ENCODE measurements around the gene MMP27.
A peak's percentile ranks its signal among the peaks of the same experiment; 100 is the strongest.

DNA sequence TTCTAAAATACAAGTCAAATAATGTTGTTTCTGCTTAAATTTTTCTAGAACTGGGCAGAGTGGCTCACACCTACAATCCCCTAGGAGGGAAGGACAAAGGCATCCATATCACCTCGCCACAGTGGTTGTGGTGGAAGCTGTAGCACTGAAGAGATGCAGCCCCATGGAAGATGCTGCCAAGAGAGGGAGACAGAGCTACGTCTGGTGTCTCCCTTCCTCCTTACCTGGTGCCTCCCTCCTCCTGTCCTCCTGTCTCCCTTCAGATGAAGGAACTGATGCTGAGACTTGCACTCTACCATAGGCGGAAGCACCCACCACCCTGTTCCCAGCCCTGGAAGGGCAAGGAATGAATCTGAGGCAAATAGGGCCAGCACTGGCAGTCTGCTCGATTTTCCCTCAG, 22.3 kb downstream of the MMP27 start:
- TF ChIP-seq POLR2A (IDR thresholded peaks at IDR 0.05; ENCODE audit: borderline replicate concordance, extremely low read depth, insufficient read depth, insufficient read length) (no peak), JUND (IDR thresholded peaks at IDR 0.05) (no peak), MAX (IDR thresholded peaks at IDR 0.05) (no peak), EZH2phosphoT487 (IDR thresholded peaks at IDR 0.05; ENCODE audit: borderline replicate concordance) (no peak), CEBPB (IDR thresholded peaks at IDR 0.05; ENCODE audit: low read depth) (no peak), POLR2AphosphoS5 (IDR thresholded peaks at IDR 0.05; ENCODE audit: low read depth, low read length) (no peak), SRF (IDR thresholded peaks at IDR 0.05; ENCODE audit: low read depth) (no peak), SIN3A (IDR thresholded peaks at IDR 0.05; ENCODE audit: low read depth) (no peak), EZH2 (IDR thresholded peaks at IDR 0.05) (no peak), RAD21 (IDR thresholded peaks at IDR 0.05; ENCODE audit: low read depth) (peak; percentile 56)
- TF ChIP-seq, protein P1, sequence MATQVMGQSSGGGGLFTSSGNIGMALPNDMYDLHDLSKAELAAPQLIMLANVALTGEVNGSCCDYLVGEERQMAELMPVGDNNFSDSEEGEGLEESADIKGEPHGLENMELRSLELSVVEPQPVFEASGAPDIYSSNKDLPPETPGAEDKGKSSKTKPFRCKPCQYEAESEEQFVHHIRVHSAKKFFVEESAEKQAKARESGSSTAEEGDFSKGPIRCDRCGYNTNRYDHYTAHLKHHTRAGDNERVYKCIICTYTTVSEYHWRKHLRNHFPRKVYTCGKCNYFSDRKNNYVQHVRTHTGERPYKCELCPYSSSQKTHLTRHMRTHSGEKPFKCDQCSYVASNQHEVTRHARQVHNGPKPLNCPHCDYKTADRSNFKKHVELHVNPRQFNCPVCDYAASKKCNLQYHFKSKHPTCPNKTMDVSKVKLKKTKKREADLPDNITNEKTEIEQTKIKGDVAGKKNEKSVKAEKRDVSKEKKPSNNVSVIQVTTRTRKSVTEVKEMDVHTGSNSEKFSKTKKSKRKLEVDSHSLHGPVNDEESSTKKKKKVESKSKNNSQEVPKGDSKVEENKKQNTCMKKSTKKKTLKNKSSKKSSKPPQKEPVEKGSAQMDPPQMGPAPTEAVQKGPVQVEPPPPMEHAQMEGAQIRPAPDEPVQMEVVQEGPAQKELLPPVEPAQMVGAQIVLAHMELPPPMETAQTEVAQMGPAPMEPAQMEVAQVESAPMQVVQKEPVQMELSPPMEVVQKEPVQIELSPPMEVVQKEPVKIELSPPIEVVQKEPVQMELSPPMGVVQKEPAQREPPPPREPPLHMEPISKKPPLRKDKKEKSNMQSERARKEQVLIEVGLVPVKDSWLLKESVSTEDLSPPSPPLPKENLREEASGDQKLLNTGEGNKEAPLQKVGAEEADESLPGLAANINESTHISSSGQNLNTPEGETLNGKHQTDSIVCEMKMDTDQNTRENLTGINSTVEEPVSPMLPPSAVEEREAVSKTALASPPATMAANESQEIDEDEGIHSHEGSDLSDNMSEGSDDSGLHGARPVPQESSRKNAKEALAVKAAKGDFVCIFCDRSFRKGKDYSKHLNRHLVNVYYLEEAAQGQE (IDR thresholded peaks at IDR 0.05; ENCODE audit: low read depth), result no peak
- TF ChIP-seq, protein P2, sequence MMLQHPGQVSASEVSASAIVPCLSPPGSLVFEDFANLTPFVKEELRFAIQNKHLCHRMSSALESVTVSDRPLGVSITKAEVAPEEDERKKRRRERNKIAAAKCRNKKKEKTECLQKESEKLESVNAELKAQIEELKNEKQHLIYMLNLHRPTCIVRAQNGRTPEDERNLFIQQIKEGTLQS (IDR thresholded peaks at IDR 0.05), result no peak
- TF ChIP-seq, protein P3, sequence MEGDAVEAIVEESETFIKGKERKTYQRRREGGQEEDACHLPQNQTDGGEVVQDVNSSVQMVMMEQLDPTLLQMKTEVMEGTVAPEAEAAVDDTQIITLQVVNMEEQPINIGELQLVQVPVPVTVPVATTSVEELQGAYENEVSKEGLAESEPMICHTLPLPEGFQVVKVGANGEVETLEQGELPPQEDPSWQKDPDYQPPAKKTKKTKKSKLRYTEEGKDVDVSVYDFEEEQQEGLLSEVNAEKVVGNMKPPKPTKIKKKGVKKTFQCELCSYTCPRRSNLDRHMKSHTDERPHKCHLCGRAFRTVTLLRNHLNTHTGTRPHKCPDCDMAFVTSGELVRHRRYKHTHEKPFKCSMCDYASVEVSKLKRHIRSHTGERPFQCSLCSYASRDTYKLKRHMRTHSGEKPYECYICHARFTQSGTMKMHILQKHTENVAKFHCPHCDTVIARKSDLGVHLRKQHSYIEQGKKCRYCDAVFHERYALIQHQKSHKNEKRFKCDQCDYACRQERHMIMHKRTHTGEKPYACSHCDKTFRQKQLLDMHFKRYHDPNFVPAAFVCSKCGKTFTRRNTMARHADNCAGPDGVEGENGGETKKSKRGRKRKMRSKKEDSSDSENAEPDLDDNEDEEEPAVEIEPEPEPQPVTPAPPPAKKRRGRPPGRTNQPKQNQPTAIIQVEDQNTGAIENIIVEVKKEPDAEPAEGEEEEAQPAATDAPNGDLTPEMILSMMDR (IDR thresholded peaks at IDR 0.05 in 2 of 3, conservative IDR thresholded peaks at IDR 0.05 in 1 of 3; ENCODE audit: borderline replicate concordance in 1 of 3, insufficient read depth in 1 of 3, low read depth in 2 of 3, low read length in 2 of 3), result peak; percentile 16 to 47 (median 41); a peak in 4 of 6 replicates
- TF ChIP-seq, protein P4, sequence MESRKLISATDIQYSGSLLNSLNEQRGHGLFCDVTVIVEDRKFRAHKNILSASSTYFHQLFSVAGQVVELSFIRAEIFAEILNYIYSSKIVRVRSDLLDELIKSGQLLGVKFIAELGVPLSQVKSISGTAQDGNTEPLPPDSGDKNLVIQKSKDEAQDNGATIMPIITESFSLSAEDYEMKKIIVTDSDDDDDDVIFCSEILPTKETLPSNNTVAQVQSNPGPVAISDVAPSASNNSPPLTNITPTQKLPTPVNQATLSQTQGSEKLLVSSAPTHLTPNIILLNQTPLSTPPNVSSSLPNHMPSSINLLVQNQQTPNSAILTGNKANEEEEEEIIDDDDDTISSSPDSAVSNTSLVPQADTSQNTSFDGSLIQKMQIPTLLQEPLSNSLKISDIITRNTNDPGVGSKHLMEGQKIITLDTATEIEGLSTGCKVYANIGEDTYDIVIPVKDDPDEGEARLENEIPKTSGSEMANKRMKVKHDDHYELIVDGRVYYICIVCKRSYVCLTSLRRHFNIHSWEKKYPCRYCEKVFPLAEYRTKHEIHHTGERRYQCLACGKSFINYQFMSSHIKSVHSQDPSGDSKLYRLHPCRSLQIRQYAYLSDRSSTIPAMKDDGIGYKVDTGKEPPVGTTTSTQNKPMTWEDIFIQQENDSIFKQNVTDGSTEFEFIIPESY (IDR thresholded peaks at IDR 0.05; ENCODE audit: extremely low read depth, insufficient replicate concordance, low read length), result no peak
